ENCODE measurements around the gene MAN2B1.
"Not testable (repeated sequence)": the region's sequence is repeated elsewhere in the genome, so short reads cannot be mapped to it uniquely, and the experiment has no call there.

The MAN2B1 gene

GRCh38 chr19:12623361-12624031, 43.0 kb downstream of the MAN2B1 start:
- no peak for DNase-seq

- not testable (repeated sequence) for DNase-seq
Observed at GRCh38 chr19:12621253-12622024, 45.1 kb downstream of the MAN2B1 start.

GRCh38 chr19:12617646-12618045, 48.9 kb downstream of the MAN2B1 start:
- no peak for DNase-seq

- DNase-seq: peak in 41 of 51 donors; percentile 5 to 76 (median 40)
Observed at GRCh38 chr19:12611361-12611699, 55.2 kb downstream of the MAN2B1 start.

GRCh38 chr19:12610540-12611360, 55.8 kb downstream of the MAN2B1 start, which contains the start of the genes ZNF490 and ZNF791:
Gene ZNF490 (minus strand): TSS chr19:12610813. CDS start chr19:12610680, 133 bp downstream.
Gene ZNF791 (plus strand): TSS chr19:12610920. CDS start chr19:12611080, 160 bp downstream.
- peak; percentile 54 to 99 (median 96) for DNase-seq

- no peak for DNase-seq
Observed at GRCh38 chr19:12607631-12608030, 58.9 kb downstream of the MAN2B1 start.

- DNase-seq: no peak
Observed at GRCh38 chr19:12606796-12607195, 59.7 kb downstream of the MAN2B1 start.

GRCh38 chr19:12603714-12604113, 62.8 kb downstream of the MAN2B1 start:
- DNase-seq: no peak

GRCh38 chr19:12597594-12597993, 68.9 kb downstream of the MAN2B1 start:
- DNase-seq: no peak

- DNase-seq: peak in 15 of 51 donors; percentile 3 to 43 (median 13)
Observed at GRCh38 chr19:12596927-12597548, 69.5 kb downstream of the MAN2B1 start.

All from hypothalamus (tissue), 51 donors.